GM21423 (cell line): ENCODE data around the gene CHCHD6.

ENCODE experiments used
- ATAC-seq: cut with Tn5 transposase; IDR thresholded peaks from one replicate; pipeline ENCODE4 v1.9.1; 2021; ENCODE audit warnings: mild to moderate bottlenecking, moderate library complexity; ENCODE audit not compliant: unreplicated experiment

Gene CHCHD6

GRCh38 chr3:126889276-126890201 is 185.5 kb downstream of the CHCHD6 start:
- no peak for ATAC-seq

GRCh38 chr3:126891141-126891540 is 187.1 kb downstream of the CHCHD6 start:
- ATAC-seq = no peak

GRCh38 chr3:126891791-126892190 is 187.8 kb downstream of the CHCHD6 start:
- no peak for ATAC-seq

GRCh38 chr3:126893651-126894050 is 189.6 kb downstream of the CHCHD6 start:
- no peak for ATAC-seq

GRCh38 chr3:126894475-126894874 is 190.4 kb downstream of the CHCHD6 start:
- no peak for ATAC-seq

GRCh38 chr3:126895178-126896066 is 191.4 kb downstream of the CHCHD6 start:
- ATAC-seq = no peak

- no peak for ATAC-seq
Observed at GRCh38 chr3:126896067-126896441, 192.0 kb downstream of the CHCHD6 start.

GRCh38 chr3:126896968-126897367 is 192.9 kb downstream of the CHCHD6 start:
- ATAC-seq = no peak

GRCh38 chr3:126897943-126898342 is 193.9 kb downstream of the CHCHD6 start:
- no peak for ATAC-seq

- no peak for ATAC-seq
Observed at GRCh38 chr3:126900859-126901540, 197.0 kb downstream of the CHCHD6 start.

- ATAC-seq = no peak
Observed at GRCh38 chr3:126901631-126902030, 197.6 kb downstream of the CHCHD6 start.

GRCh38 chr3:126903521-126903920 is 199.5 kb downstream of the CHCHD6 start:
- ATAC-seq = no peak

GRCh38 chr3:126907557-126907956 is 203.5 kb downstream of the CHCHD6 start:
- no peak for ATAC-seq

GRCh38 chr3:126908752-126909275 is 204.8 kb downstream of the CHCHD6 start:
- no peak for ATAC-seq

GRCh38 chr3:126910231-126910630 is 206.2 kb downstream of the CHCHD6 start:
- ATAC-seq = no peak

GRCh38 chr3:126911162-126912026 is 207.4 kb downstream of the CHCHD6 start:
- peak; percentile 94 for ATAC-seq

- no peak for ATAC-seq
Observed at GRCh38 chr3:126912027-126912422, 208.0 kb downstream of the CHCHD6 start.

- ATAC-seq = no peak
Observed at GRCh38 chr3:126912491-126913195, 208.6 kb downstream of the CHCHD6 start.

GRCh38 chr3:126913524-126913923 is 209.5 kb downstream of the CHCHD6 start:
- ATAC-seq = no peak
